Skeletal muscle satellite cell (primary cell): ENCODE results near the gene DBH.
"Not testable (repeated sequence)": the region's sequence is repeated elsewhere in the genome, so short reads cannot be mapped to it uniquely, and the experiment has no call there.

Experiments used
- H3K27me3 ChIP-seq: 2 replicates; pipeline ENCODE4 v1.7.0; 2013; ENCODE audit warnings: low read length; ENCODE audit not compliant: control insufficient read depth, insufficient read depth
- H3K36me3 ChIP-seq: 2 replicates; pipeline ENCODE4 v1.7.0; 2013; ENCODE audit warnings: mild to moderate bottlenecking, control low read depth, low read length; ENCODE audit not compliant: insufficient read depth
- H3K4me1 ChIP-seq: 2 replicates; pipeline ENCODE4 v1.7.0; 2013; ENCODE audit warnings: low read length; ENCODE audit not compliant: control insufficient read depth, insufficient read depth
- H3K4me2 ChIP-seq: 2 replicates; pipeline ENCODE4 v1.7.0; 2013; ENCODE audit warnings: mild to moderate bottlenecking, low read length
- H3K4me3 ChIP-seq: 2 replicates; pipeline ENCODE4 v1.7.0; 2013; ENCODE audit warnings: low read length
- H3K9ac ChIP-seq: 2 replicates; pipeline ENCODE4 v1.7.0; 2013; ENCODE audit warnings: mild to moderate bottlenecking, low read depth, low read length, moderate library complexity
- H3K9me3 ChIP-seq: replicated peaks from 2 replicates; pipeline ENCODE4 v1.7.0; 2013; ENCODE audit warnings: mild to moderate bottlenecking, control low read depth, low read length

Gene DBH

DNA sequence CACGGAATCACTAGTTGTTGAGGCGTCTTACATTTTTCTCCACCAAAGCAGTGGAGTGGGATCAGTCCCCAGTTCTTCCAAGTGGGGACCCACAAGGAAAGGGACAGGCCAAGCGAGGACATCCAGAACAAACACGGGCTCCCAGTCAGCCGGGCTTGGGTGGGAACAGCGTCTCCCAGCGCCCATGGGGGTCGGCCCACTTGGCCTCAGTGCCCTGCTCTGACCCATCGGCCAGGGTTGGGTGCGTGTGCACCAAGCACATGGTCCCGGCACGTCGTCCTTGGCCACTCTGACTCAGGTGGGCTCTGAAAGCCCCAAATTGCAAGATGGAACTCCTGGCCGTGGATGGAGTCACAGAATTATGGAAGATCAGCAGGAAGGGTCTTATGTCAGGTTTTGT lies 37.9 kb downstream of the DBH start:
- no peaks in the 10 kb centered on the region for H3K27me3 ChIP-seq
- no peak overlapping the region for H3K9ac ChIP-seq
- no peak overlapping the region for H3K4me3 ChIP-seq
- H3K36me3 ChIP-seq: no peaks in the 10 kb centered on the region
- no peaks in the 10 kb centered on the region for H3K4me1 ChIP-seq
- H3K4me2 ChIP-seq: no peak overlapping the region
- H3K9me3 ChIP-seq: no peaks in the 10 kb centered on the region

DNA sequence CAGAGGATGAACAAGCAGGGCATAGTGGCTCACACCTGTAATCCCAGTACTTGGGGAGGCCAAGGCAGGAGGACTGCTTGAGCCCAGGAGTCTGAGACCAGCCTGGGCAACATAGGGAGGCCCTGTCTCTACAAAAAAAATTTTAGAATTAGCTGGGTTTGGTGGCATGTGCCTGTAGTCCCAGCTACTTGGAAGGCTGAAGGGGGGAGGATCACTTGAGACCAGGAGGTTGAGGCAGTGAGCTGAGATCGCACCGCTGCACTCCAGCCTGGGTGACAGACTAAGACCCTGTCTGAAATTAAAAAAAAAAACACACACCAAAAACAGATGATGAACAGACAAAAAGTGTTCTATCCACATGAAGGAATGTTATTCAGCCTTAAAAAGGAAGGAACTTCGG lies 39.6 kb downstream of the DBH start:
- H3K27me3 ChIP-seq, H3K4me1 ChIP-seq, H3K9ac ChIP-seq, H3K4me2 ChIP-seq, H3K9me3 ChIP-seq, H3K4me3 ChIP-seq, H3K36me3 ChIP-seq: not testable (repeated sequence)

DNA sequence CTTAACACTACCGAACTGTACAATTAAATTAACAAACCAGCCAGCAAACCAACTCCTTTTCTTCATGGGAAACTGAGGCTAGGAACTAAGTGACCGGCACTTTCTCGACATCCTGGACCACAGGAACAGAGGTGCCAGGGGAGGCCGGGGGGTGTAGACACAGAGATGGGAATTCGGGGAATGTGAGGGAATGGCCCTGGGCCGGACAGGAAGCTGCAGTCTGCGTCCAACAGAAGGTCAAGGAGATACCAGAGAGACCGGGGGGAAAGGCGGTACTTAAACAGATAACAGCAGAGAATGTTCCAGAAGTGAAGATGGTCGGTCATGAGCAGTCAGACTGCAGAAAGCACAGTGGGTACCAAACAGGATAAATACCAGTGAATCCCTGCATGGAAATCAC lies 40.3 kb downstream of the DBH start:
- no peak overlapping the region for H3K4me2 ChIP-seq
- no peaks in the 10 kb centered on the region for H3K27me3 ChIP-seq
- no peaks in the 10 kb centered on the region for H3K36me3 ChIP-seq
- H3K4me3 ChIP-seq: no peak overlapping the region
- no peaks in the 10 kb centered on the region for H3K4me1 ChIP-seq
- H3K9ac ChIP-seq: no peak overlapping the region
- no peaks in the 10 kb centered on the region for H3K9me3 ChIP-seq

DNA sequence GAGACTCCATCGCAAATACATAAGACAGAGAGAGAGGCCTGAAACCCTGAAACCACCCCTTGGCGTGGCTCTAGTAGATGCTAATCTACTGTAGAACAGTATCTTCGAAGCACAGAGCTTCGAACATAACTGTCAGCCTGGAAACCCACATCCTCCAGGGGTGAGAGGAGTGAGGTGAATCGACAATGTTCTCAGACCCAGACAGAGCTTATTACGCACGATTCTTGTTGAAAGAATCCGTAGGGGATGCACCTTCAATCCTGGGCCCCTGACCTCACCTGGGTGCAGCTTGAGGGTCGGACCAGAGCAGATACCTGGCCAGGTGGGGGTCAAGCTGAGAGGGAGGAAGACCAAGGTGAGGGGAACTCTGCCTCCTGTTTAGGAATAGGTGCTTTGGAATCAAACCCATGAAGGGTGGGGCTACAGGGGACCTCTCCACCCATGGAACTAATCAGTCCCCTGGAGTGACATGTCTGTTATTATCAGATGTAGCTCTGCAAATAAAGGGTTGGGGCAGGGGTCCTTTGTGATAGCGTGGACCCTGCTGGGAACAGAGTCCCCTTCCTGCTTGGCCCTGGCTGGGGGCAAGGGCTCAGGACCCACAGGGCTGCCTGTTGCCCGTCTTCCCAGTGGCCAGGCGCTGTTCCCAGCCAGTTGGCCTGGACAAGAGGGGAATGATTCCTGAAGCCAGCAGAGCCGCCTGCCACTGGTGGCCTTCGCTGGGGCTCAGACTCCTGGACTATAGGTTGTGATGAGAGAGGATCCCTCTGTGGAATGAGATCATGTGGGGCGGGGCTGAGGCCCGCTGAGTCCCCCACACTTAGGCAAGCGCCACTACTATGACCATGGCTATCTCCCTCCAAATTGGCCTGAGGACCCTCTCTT lies 41.2 kb downstream of the DBH start:
- Histone ChIP-seq H3K36me3 (no peaks in the 10 kb centered on the region), H3K4me2 (no peak overlapping the region), H3K9me3 (no peaks in the 10 kb centered on the region), H3K4me3 (no peak overlapping the region), H3K9ac (no peak overlapping the region), H3K27me3 (no peaks in the 10 kb centered on the region), H3K4me1 (no peaks in the 10 kb centered on the region)

DNA sequence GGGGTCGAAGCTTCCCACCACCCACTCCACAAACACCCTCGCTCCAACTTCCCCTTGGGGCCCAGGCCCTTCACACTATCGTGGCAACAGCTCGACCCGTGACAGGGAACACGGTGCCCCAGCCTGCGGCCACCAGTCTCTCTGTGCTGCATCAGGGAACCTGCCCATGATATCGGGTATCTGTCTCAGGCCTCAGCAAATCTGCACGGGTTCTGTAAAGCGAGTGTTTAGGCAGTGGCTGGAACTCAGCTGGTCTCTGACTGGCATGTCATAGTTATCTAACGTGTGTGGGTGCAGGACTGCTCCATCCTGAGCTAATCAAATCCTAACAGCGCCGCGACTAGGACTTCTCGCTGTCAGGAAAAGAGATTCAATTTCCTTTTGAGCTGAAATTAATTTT lies 42.9 kb downstream of the DBH start:
- Histone ChIP-seq H3K36me3 (no peaks in the 10 kb centered on the region), H3K9ac (no peak overlapping the region), H3K27me3 (no peaks in the 10 kb centered on the region), H3K9me3 (no peaks in the 10 kb centered on the region), H3K4me2 (no peak overlapping the region), H3K4me1 (no peaks in the 10 kb centered on the region), H3K4me3 (no peak overlapping the region)

DNA sequence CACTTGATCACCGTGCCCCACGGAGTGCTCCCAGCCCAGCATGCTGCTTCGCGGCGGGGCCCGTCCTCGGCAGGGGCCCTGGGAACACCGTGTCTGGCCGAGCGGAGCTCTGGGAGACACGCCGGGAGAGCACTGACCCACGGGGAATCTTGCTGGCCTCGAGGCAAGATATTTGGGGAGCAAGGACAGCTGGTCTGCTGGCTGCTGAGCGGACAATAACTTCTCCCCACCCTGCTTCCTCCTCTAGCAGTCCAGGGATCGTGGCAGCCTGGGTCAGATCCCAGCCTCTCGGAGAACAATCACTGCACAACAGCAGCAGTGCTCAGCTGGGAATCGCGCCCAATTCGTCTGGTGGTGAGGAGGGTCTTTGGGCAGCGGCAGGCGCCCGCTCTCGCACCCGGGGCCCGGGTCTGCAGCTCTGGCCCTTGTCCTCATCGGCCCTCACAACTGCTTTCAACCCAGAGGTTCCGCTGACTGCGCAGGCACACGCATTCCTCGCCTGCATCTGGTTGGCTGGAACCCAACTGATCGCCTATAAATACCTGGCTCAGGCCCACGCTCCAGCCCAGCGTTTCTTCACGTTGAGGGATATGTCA lies 43.4 kb downstream of the DBH start:
- no peak overlapping the region for H3K4me3 ChIP-seq
- H3K9me3 ChIP-seq: no peaks in the 10 kb centered on the region
- H3K36me3 ChIP-seq: no peaks in the 10 kb centered on the region
- H3K4me2 ChIP-seq: no peak overlapping the region
- H3K4me1 ChIP-seq: no peaks in the 10 kb centered on the region
- no peak overlapping the region for H3K9ac ChIP-seq
- no peaks in the 10 kb centered on the region for H3K27me3 ChIP-seq

DNA sequence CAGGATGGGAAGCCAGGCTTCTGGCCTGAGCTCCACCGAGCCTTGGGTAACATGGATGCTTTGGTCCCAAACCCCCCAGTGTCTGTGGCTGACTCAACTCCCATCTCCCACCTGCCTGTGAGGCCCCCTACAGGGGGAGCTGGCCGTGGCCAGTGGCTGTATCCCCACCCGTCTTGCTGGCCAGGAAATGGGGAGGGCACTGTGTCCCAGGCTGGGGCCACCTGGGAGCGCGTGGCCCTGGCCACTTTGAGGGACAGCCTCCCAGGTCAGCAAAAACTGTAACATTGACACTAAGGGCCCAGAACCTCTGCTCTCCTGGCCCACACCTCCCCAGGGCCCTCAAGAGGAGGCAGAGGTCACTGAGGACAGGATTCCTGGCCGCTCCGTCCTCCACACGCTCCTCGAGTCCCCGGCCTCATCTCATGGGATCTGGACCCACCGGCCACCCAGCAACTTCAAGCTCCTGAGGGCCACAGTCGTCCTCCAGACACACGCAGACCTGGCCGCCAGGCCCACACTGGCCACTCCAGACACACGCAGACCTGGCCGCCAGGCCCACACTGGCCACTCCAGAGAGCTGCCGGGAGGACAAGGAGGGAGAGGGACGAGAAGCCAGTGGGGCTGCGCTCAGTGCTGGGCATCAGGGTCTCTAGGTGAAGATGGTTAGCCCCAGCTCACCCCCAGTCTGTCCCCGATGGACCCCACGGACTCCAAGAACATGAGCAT lies 44.2 kb downstream of the DBH start:
- H3K9me3 ChIP-seq: no peaks in the 10 kb centered on the region
- no peaks in the 10 kb centered on the region for H3K4me1 ChIP-seq
- no peaks in the 10 kb centered on the region for H3K36me3 ChIP-seq
- no peak overlapping the region for H3K9ac ChIP-seq
- no peaks in the 10 kb centered on the region for H3K27me3 ChIP-seq
- H3K4me2 ChIP-seq: no peak overlapping the region
- H3K4me3 ChIP-seq: no peak overlapping the region

DNA sequence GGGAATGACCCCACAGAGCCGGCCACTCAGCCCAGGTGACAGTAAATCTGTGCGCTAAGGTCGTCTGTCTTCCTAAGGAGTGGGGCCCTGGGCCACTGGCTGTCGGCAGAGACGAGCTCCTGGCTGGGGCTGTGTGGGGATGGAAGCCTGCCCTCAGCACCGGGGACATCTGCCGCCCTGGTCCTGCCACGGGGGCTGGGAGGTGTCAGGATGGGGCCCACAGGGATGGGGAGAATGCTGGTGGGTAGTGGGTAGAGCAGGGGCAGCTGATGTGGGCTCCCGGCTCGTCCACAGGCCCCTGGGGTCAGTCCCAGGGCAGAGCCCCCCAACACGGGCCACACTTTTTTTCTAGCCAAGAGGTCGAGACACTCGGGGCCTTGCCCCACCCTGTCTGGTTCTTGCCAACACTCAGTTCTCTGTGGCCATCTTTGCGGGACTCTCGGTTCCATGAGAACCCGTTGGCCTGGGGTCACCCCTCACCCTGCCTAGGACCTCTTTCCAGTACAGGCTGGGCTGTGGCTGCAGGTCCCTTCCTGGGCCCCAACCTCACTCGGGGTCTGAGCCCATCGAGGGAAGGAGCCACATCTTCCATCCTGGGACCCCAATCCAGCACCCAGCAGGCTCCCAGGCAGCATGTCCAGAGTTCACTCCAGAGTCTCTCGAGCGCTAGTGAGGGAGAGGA lies 45.0 kb downstream of the DBH start:
- no peaks in the 10 kb centered on the region for H3K4me1 ChIP-seq
- no peak overlapping the region for H3K4me3 ChIP-seq
- H3K9ac ChIP-seq: no peak overlapping the region
- H3K36me3 ChIP-seq: no peaks in the 10 kb centered on the region
- H3K27me3 ChIP-seq: no peaks in the 10 kb centered on the region
- H3K9me3 ChIP-seq: no peaks in the 10 kb centered on the region
- no peak overlapping the region for H3K4me2 ChIP-seq

DNA sequence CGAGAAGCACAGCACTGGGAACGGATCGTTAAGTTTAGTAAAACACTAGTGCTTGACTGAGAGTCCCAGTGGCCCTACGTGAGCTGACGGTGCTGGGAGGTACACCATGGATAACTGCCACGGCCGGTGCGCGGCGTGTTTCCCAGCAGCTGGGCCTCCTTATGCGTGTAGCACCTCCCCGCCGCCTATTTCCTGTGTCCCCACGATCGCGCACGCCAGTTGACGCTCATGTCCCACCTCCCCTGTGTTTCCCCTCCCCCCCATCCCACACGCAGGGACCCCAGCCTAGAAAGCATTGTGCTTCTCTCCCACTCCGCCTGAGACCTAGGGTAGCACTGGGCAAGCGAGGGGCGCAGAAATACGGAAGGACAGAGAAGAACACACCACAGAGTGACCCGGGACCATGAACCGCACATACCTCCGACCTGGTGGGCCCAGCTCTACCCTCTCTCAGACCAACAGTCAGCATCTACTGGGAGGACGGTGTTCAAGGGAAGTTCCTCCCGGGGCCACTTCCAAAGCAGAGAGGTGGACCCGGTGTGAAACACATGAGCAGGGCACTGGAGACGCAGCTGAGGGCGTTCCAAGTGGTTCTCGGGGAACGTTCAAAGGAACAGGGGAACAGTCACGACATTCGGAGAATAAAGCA lies 45.6 kb downstream of the DBH start:
- no peak overlapping the region for H3K4me3 ChIP-seq
- no peaks in the 10 kb centered on the region for H3K9me3 ChIP-seq
- H3K36me3 ChIP-seq: no peaks in the 10 kb centered on the region
- no peaks in the 10 kb centered on the region for H3K27me3 ChIP-seq
- H3K9ac ChIP-seq: no peak overlapping the region
- H3K4me2 ChIP-seq: no peak overlapping the region
- no peaks in the 10 kb centered on the region for H3K4me1 ChIP-seq

DNA sequence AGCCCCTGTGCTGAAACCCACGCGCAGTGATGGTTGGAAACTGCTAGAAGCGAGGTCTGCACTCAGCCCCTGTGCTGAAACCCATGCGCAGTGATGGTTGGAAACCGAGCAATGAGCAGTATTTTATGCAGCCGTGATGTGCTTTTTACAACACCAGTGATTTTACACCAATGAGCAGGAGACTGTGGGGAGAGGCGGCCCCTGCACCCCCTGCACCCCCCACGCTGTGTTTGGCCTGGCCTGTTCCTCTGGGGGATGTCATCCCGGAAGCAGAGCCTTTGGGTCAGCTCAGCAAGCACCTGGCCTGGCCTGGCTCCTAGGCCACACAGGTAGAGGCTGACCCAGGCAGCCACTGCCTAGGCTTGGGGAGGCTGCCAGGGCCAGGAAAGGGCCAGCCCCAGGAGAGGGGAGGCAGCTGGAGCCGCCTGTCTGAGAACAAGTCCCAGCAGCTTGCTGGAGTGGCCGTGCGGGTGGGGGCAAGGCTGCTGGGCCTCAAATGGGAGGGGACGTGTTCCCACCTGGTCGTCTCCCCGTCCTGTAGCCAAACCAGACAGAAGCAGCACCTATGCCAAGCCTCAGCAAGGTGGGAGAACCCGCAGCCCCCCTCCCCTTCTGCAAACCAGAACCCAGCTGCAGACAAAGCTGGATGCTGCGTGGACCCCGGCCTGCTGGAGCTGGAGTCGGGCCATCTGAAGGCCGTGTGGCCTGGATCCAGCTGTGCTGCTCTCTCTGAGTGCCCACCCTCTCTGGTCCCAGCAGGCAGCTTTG lies 46.8 kb downstream of the DBH start:
- no peak overlapping the region for H3K9ac ChIP-seq
- H3K9me3 ChIP-seq: no peaks in the 10 kb centered on the region
- H3K4me2 ChIP-seq: no peak overlapping the region
- H3K27me3 ChIP-seq: no peaks in the 10 kb centered on the region
- no peaks in the 10 kb centered on the region for H3K4me1 ChIP-seq
- H3K36me3 ChIP-seq: no peaks in the 10 kb centered on the region
- H3K4me3 ChIP-seq: no peak overlapping the region
